NCI-H2171 treated with DMSO at 0.1 percent for 48 hours (cell line): ENCODE results near the gene NR2F2.
"Not testable (repeated sequence)": the region's sequence is repeated elsewhere in the genome, so short reads cannot be mapped to it uniquely, and the experiment has no call there.

Experiments
- DNase-seq: peaks from one replicate; lab custom pipeline; 2025; lab: John Stamatoyannopoulos, UW

NR2F2 gene

DNA sequence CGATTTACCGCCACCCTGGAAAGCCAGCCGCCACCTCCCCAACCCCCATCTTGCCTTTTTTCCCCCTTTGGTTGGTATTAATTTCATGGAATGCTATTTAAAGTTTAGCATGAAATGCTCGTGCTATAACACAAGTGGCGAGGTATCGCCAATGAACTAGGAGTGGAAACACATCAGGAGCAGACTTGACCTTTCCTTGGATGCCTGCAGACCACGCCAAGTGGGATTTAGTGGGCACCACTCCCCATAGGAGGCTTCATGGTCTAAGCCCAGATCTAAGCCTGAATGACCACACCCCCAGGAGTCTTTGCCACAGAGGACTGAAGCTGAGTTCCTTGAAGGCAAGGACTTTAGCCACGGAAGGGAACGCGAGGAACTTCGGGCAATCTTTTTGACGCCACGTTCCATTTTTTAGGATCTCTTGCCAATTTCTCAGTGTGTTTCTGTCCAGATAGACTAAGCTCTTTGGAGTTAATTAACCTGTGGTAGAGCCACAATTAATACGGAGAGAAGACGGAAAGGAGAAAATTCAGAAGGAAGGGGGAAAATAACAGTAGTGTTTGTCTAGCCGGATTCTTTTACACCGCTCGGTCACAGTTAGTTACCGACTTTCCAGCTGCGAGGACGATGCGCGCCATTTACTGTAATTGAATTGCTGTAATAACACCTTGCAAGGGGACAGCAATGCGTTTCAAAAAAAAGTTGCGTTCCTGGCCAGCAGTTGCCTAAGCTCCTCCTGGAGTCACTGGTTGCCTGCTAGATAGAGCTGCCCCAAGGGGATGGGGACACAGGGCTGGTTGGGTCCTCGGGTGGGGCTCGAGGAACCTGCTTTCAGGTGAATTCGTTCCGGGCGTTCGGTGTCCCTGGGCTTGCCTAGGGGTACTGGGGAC, 37.1 kb downstream of the NR2F2 start:
- DNase-seq: no peak

- DNase-seq: no peak
Measured at GRCh38 chr15:96369351-96369750, 38.9 kb downstream of the NR2F2 start.

DNA sequence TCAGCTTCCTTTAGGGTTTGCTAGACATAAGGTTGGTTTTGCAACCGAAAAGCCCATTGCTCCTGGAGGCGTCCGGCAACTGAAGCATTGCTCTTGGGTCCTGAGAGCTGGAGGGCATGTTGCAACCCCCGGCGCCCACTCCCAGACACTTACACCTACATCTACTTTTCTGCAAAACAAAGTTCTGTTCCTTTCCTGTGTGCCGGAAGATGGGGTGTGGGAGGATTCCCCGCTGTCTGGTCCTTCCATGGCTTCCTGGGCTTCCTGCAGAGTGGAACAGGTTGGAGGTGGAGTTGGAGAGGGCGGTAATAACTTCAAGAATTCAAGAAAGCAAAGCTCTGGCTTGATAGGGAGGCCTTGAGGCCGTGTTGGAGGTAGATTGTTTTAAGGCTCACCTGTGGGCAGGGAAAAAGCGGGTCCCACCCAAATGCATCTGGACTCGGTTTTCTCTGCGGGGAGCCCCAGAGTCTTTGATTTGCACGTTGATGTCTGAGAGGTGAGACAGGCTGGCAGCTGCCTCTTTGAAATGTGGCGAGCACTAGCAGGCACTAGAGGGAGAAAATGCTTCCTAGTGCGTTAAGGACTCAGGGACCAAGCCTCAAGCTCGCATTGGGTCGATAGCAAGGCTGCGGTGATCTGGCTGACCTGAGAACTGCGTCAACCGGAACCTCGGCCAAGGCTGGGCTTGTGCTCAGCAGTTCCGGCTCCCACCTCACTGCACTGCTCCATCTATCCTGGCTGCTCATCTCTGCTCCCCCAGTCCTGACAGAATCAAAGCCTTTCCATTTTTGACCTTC, 39.5 kb downstream of the NR2F2 start:
- DNase-seq: no peak

GRCh38 chr15:96372554-96372953, 42.1 kb downstream of the NR2F2 start:
- DNase-seq: no peak

DNA sequence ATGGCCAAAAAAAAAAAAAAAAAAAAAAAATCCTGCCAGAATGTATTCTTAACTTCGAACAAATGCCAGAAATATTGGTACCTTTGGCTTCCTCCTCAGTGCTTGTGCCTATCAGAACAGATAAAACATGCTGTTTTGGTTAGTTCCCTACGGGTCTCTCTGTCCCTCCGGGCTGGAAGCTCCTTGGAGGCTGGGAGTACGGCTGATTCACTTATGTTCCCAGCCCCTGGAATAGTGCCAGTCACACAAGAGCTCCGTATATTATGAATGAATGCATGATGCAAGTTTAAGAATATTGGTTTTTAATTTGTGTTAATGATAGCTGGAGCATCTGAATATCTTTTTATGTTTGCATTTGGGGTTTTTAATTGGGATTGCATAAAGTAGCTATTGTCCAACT, 44.0 kb downstream of the NR2F2 start:
- no peak for DNase-seq

DNA sequence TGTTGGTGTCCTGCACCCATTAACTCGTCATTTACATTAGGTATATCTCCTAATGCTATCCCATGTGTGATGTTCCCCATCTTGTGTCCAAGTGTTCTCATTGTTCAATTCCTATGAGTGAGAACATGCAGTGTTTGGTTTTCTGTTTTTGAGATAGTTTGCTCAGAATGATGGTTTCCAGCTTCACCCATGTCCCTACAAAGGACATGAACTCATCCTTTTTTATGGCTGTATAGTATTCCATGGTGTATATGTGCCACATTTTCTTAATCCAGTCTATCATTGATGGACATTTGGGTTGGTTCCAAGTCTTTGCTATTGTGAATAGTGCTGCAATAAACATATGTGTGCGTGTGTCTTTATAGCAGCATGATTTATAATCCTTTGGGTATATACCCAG, 49.1 kb downstream of the NR2F2 start:
- DNase-seq: not testable (repeated sequence)

- no peak for DNase-seq
Measured at GRCh38 chr15:96381463-96381862, 51.0 kb downstream of the NR2F2 start.

DNA sequence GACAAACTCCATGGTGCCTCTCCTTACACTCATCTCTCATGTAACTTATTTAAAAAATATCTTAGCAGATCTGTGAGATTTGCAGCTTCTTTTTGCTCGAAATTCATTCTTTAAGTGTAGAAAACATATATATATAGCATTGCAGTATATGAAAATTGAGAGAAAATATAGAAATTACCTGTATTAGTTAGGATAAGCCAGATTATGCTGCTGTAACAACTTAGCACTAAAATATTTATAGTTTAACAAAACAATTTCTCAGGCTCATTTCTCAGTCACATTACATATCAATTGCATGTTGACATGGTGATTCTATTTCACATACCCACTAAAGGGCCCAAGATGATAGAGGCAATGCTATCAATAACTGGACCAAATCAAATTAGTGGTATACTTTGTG, 54.7 kb downstream of the NR2F2 start:
- DNase-seq: no peak

DNA sequence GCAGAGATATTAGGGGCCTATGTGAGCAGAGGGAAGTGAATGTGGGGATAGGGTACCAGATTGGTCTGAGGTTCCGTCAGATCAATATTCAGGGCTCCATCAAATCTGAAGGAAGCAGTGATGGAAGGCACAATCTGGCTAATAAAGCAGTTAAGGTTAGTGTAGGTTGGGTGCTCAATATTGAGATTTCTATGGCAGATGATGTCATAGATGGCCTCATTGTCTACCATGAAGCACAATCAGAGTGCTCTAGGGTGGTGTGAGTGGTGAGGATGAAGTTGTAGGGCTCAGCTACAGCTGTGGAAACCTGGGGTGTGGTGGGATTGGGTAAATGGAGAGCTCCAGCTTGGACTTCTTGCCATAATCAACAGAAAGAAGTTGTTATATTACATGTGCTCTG, 58.2 kb downstream of the NR2F2 start:
- no peak for DNase-seq
